H9 (cell line): ENCODE measurements around the gene ARHGEF1. TPM values are rescaled to one million over a fixed set of nuclear protein-coding genes. Genes with fewer than 3 reads are reported as not detected.

Experiments
- DNase-seq: peaks from one replicate; pipeline ENCODE4 v3.0.0-alpha.2; 2017
- H2AFZ ChIP-seq: one replicate; pipeline ENCODE4 v1.6.1; 2013; ENCODE audit warnings: mild to moderate bottlenecking, low read length, control low read depth, moderate library complexity
- H2AK5ac ChIP-seq: 2 replicates; pipeline ENCODE4 v1.6.1; 2013; ENCODE audit warnings: low read length, control low read depth, mixed read lengths; ENCODE audit not compliant: insufficient read length
- H2BK120ac ChIP-seq: one replicate; pipeline ENCODE4 v1.6.1; 2013; ENCODE audit warnings: low read depth, mild to moderate bottlenecking, low read length, control low read depth, inconsistent platforms; ENCODE audit not compliant: poor library complexity, severe bottlenecking
- H2BK12ac ChIP-seq: 2 replicates; pipeline ENCODE4 v1.6.1; 2013; ENCODE audit warnings: low read length, control low read depth, mixed read lengths, low read depth; ENCODE audit not compliant: insufficient read length
- H2BK15ac ChIP-seq: 2 replicates; pipeline ENCODE4 v1.6.1; 2013; ENCODE audit warnings: low read depth, low read length, control low read depth
- H2BK20ac ChIP-seq: one replicate; pipeline ENCODE4 v1.6.1; 2013; ENCODE audit warnings: low read depth, mild to moderate bottlenecking, low read length, control low read depth, inconsistent platforms; ENCODE audit not compliant: poor library complexity, severe bottlenecking
- H2BK5ac ChIP-seq: 2 replicates; pipeline ENCODE4 v1.6.1; 2013; ENCODE audit warnings: low read length, control low read depth, mixed read lengths; ENCODE audit not compliant: insufficient read length
- H3K14ac ChIP-seq: 2 replicates; pipeline ENCODE4 v1.6.1; 2013; ENCODE audit warnings: low read length, control low read depth; ENCODE audit not compliant: insufficient read depth
- H3K18ac ChIP-seq: 2 replicates; pipeline ENCODE4 v1.6.1; 2013; ENCODE audit warnings: low read depth, mild to moderate bottlenecking, mixed read lengths, low read length, control low read depth; ENCODE audit not compliant: insufficient read length
- H3K23ac ChIP-seq: 2 replicates; pipeline ENCODE4 v1.6.1; 2013; ENCODE audit warnings: low read length, control low read depth, mixed read lengths, low read depth; ENCODE audit not compliant: insufficient read length
- H3K23me2 ChIP-seq: 2 replicates; pipeline ENCODE4 v1.6.1; 2013; ENCODE audit warnings: low read depth, mild to moderate bottlenecking, mixed read lengths, low read length, control low read depth; ENCODE audit not compliant: insufficient read length, poor library complexity, severe bottlenecking
- H3K27ac ChIP-seq: 2 replicates; pipeline ENCODE4 v1.5.1; 2013; ENCODE audit warnings: low read length, control low read depth, mixed read lengths, low read depth; ENCODE audit not compliant: insufficient read length
- H3K27me3 ChIP-seq: 2 replicates; pipeline ENCODE4 v1.6.1; 2013; ENCODE audit warnings: low read length, control low read depth, inconsistent platforms; ENCODE audit not compliant: insufficient read depth
- H3K4ac ChIP-seq: 2 replicates; pipeline ENCODE4 v1.6.1; 2013; ENCODE audit warnings: low read depth, mild to moderate bottlenecking, control low read depth, inconsistent platforms, low read length, moderate library complexity
- H3K4me1 ChIP-seq: 2 replicates; pipeline ENCODE4 v1.6.1; 2013; ENCODE audit warnings: low read length, control low read depth, inconsistent platforms; ENCODE audit not compliant: insufficient read depth
- H3K4me2 ChIP-seq: 2 replicates; pipeline ENCODE4 v1.6.1; 2013; ENCODE audit warnings: low read length, control low read depth, mixed read lengths; ENCODE audit not compliant: insufficient read length, insufficient read depth
- H3K56ac ChIP-seq: 2 replicates; pipeline ENCODE4 v1.6.1; 2013; ENCODE audit warnings: low read depth, mild to moderate bottlenecking, mixed read lengths, low read length, control low read depth; ENCODE audit not compliant: insufficient read length
- H3K79me1 ChIP-seq: 2 replicates; pipeline ENCODE4 v1.6.1; 2013; ENCODE audit warnings: low read depth, mild to moderate bottlenecking, moderate library complexity, low read length, control low read depth, inconsistent platforms; ENCODE audit not compliant: insufficient read depth, poor library complexity, severe bottlenecking
- H3K79me2 ChIP-seq: 2 replicates; pipeline ENCODE4 v1.6.1; 2013; ENCODE audit warnings: low read length, control low read depth, inconsistent platforms; ENCODE audit not compliant: insufficient read depth
- H3K9ac ChIP-seq: 2 replicates; pipeline ENCODE4 v1.6.1; 2013; ENCODE audit warnings: low read length, control low read depth, mixed read lengths; ENCODE audit not compliant: insufficient read length; ENCODE audit errors: extremely low read depth
- H3K9me3 ChIP-seq: one replicate; pipeline ENCODE4 v1.6.1; 2013; ENCODE audit warnings: low read depth, low read length, inconsistent platforms; ENCODE audit not compliant: control insufficient read depth
- H3T11ph ChIP-seq: one replicate; pipeline ENCODE4 v1.6.1; 2013; ENCODE audit warnings: mild to moderate bottlenecking, low read length, control low read depth, inconsistent platforms
- H4K20me1 ChIP-seq: one replicate; pipeline ENCODE4 v1.6.1; 2013; ENCODE audit not compliant: control insufficient read depth, insufficient read length, insufficient read depth
- H4K5ac ChIP-seq: 2 replicates; pipeline ENCODE4 v1.6.1; 2013; ENCODE audit warnings: low read depth, mild to moderate bottlenecking, mixed read lengths, low read length, control low read depth; ENCODE audit not compliant: insufficient read length
- H4K8ac ChIP-seq: replicated peaks from 2 replicates; pipeline ENCODE4 v1.6.1; 2013; ENCODE audit warnings: low read length, control low read depth, mixed read lengths, low read depth; ENCODE audit not compliant: insufficient read length
- H4K91ac ChIP-seq: 2 replicates; pipeline ENCODE4 v1.6.1; 2013; ENCODE audit warnings: low read depth, mild to moderate bottlenecking, moderate library complexity, mixed read lengths, low read length, control low read depth; ENCODE audit not compliant: insufficient read length
- H3K27ac Mint-ChIP-seq, 3 experiments: 2 replicates in 2 of 3; 3 replicates in 1 of 3; pipeline ENCODE4 v1.8.0; 2020 to 2021; ENCODE audit warnings: mixed read lengths in 3 of 3, mild to moderate bottlenecking in 1 of 3, moderate library complexity in 1 of 3
- H3K27me3 Mint-ChIP-seq: 2 replicates; pipeline ENCODE4 v1.8.0; 2021; ENCODE audit warnings: low read depth, mild to moderate bottlenecking, moderate library complexity, mixed read lengths
- H3K36me3 Mint-ChIP-seq, 3 experiments: 2 replicates in 2 of 3; 3 replicates in 1 of 3; pipeline ENCODE4 v1.8.0; 2020 to 2021; ENCODE audit warnings: low read depth in 3 of 3, mixed read lengths in 3 of 3; ENCODE audit not compliant: insufficient read depth in 1 of 3
- H3K4me1 Mint-ChIP-seq, 2 experiments: 2 replicates each; pipeline ENCODE4 v1.8.0; 2020; ENCODE audit warnings: mixed read lengths in 2 of 2
- H3K4me3 Mint-ChIP-seq, 2 experiments: 2 replicates in 1 of 2; 3 replicates in 1 of 2; pipeline ENCODE4 v1.8.0; 2020 to 2021; ENCODE audit warnings: mild to moderate bottlenecking in 2 of 2, mixed read lengths in 2 of 2, moderate library complexity in 1 of 2
- H3K9me3 Mint-ChIP-seq, 2 experiments: 2 replicates in 1 of 2; 3 replicates in 1 of 2; pipeline ENCODE4 v1.8.0; 2020; ENCODE audit warnings: mild to moderate bottlenecking in 2 of 2, mixed read lengths in 2 of 2, moderate library complexity in 1 of 2
- CTCF ChIP-seq: fragments of 200-600 bp; sonication (generic); conservative IDR thresholded peaks from 3 replicates; pipeline ENCODE4 v1.8.0; 2021; ENCODE audit warnings: antibody characterized with exemption, mild to moderate bottlenecking
- WGBS: extraction: QIAGEN DNeasy Blood & Tissue Kit; methylation state at CpG from one replicate; pipeline ENCODE4 v1.1.7; 2013; ENCODE audit warnings: missing lambda C conversion rate, low lambda C conversion rate, mixed read lengths; ENCODE audit not compliant: insufficient read length; ENCODE audit errors: extremely low coverage; 5-methylcytosine and 5-hydroxymethylcytosine counted together
- total RNA-seq: library from RNA; stranded (reverse); gene quantifications from 2 replicates; pipeline ENCODE4 v1.2.1, GENCODE V29; 2021

The ARHGEF1 gene
- total RNA-seq, 1 experiment from 2014 or later: 50.3 TPM

GRCh38 chr19:41843371-41843770 is 39.6 kb upstream of the ARHGEF1 start:
- Mint-ChIP-seq H3K36me3 (peaks cover 0 to 6% (median 0%) of the 10 kb centered on the region in 3 experiments; a peak in 2 of 7 replicates), H3K27me3 (peaks cover 23% of the 10 kb centered on the region), H3K27ac (no peak overlapping the region), H3K4me1 (no peaks in the 10 kb centered on the region), H3K4me3 (no peak overlapping the region), H3K9me3 (peaks cover 9 to 79% of the 10 kb centered on the region in 2 experiments; a peak in 4 of 5 replicates)
- Histone ChIP-seq H4K91ac (no peak overlapping the region), H3K27ac (no peak overlapping the region), H2BK20ac (no peak overlapping the region), H3K23me2 (peaks cover 2% of the 10 kb centered on the region), H3K4me1 (no peaks in the 10 kb centered on the region), H2BK120ac (no peak overlapping the region), H3K14ac (no peak overlapping the region), H3K4me2 (no peak overlapping the region), H3K4ac (no peak overlapping the region), H2BK15ac (no peak overlapping the region), H2AFZ (no peak overlapping the region), H3K23ac (no peak overlapping the region), H3K18ac (no peak overlapping the region), H3K9me3 (no peaks in the 10 kb centered on the region), H2AK5ac (no peak overlapping the region), H3T11ph (no peak overlapping the region), H3K9ac (no peak overlapping the region), H3K79me1 (no peaks in the 10 kb centered on the region), H4K8ac (no peak overlapping the region), H4K20me1 (no peaks in the 10 kb centered on the region), H3K56ac (no peak overlapping the region), H3K27me3 (no peaks in the 10 kb centered on the region), H2BK12ac (no peak overlapping the region), H2BK5ac (no peak overlapping the region), H4K5ac (no peak overlapping the region), H3K79me2 (no peaks in the 10 kb centered on the region)
- DNase-seq: no peak
- TF ChIP-seq CTCF: no peak
- no CpG with 5 or more reads among the region's 7 CpGs for WGBS
